ENCODE measurements around the gene SUCNR1.
"Not testable (repeated sequence)": the region's sequence is repeated elsewhere in the genome, so short reads cannot be mapped to it uniquely, and the experiment has no call there.

Gene SUCNR1

GRCh38 chr3:151873398-151873797, at the start of gene SUCNR1:
Gene SUCNR1 (plus strand): TSS chr3:151873643. CDS start chr3:151879893, 6,250 bp downstream.
- no peak for DNase-seq

GRCh38 chr3:151827816-151828215, 45.6 kb upstream of the SUCNR1 start:
- DNase-seq, result no peak

- no peak for DNase-seq
Observed at GRCh38 chr3:151835751-151836525, 37.5 kb upstream of the SUCNR1 start.

GRCh38 chr3:151837057-151837456, 36.4 kb upstream of the SUCNR1 start:
- DNase-seq, result no peak

GRCh38 chr3:151838574-151839312, 34.7 kb upstream of the SUCNR1 start:
- no peak for DNase-seq

- no peak for DNase-seq
Observed at GRCh38 chr3:151839313-151839631, 34.2 kb upstream of the SUCNR1 start.

GRCh38 chr3:151841801-151842200, 31.6 kb upstream of the SUCNR1 start:
- no peak for DNase-seq

- peak; percentile 50 for DNase-seq
Observed at GRCh38 chr3:151843275-151843674, 30.2 kb upstream of the SUCNR1 start.

- no peak for DNase-seq
Observed at GRCh38 chr3:151845306-151845905, 28.0 kb upstream of the SUCNR1 start.

- DNase-seq, result not testable (repeated sequence)
Observed at GRCh38 chr3:151850065-151850464, 23.4 kb upstream of the SUCNR1 start.

- DNase-seq, result no peak
Observed at GRCh38 chr3:151852074-151852811, 21.2 kb upstream of the SUCNR1 start.

- no peak for DNase-seq
Observed at GRCh38 chr3:151856118-151856517, 17.3 kb upstream of the SUCNR1 start.

- no peak for DNase-seq
Observed at GRCh38 chr3:151856641-151857040, 16.8 kb upstream of the SUCNR1 start.

GRCh38 chr3:151859233-151859673, 14.2 kb upstream of the SUCNR1 start:
- no peak for DNase-seq

- no peak for DNase-seq
Observed at GRCh38 chr3:151859905-151860304, 13.5 kb upstream of the SUCNR1 start.

GRCh38 chr3:151863611-151864010, 9.8 kb upstream of the SUCNR1 start:
- DNase-seq, result no peak

GRCh38 chr3:151864423-151865101, 8.9 kb upstream of the SUCNR1 start:
- DNase-seq, result no peak

GRCh38 chr3:151866711-151867410, 6.6 kb upstream of the SUCNR1 start:
- DNase-seq, result no peak

- DNase-seq, result no peak
Observed at GRCh38 chr3:151867666-151868065, 5.8 kb upstream of the SUCNR1 start.

GRCh38 chr3:151869181-151869580, 4.3 kb upstream of the SUCNR1 start:
- no peak for DNase-seq

- DNase-seq, result no peak
Observed at GRCh38 chr3:151871639-151872468, 1.6 kb upstream of the SUCNR1 start.

Measured in NCI-H1417 treated with DMSO at 0.1 percent for 48 hours (cell line).